ENCODE results near the gene R3HDM4.
"Not testable (repeated sequence)": the region's sequence is repeated elsewhere in the genome, so short reads cannot be mapped to it uniquely, and the experiment has no call there.

Gene R3HDM4

GRCh38 chr19:898663-899062, 14.4 kb downstream of the R3HDM4 start:
- TF ChIP-seq, protein P1, sequence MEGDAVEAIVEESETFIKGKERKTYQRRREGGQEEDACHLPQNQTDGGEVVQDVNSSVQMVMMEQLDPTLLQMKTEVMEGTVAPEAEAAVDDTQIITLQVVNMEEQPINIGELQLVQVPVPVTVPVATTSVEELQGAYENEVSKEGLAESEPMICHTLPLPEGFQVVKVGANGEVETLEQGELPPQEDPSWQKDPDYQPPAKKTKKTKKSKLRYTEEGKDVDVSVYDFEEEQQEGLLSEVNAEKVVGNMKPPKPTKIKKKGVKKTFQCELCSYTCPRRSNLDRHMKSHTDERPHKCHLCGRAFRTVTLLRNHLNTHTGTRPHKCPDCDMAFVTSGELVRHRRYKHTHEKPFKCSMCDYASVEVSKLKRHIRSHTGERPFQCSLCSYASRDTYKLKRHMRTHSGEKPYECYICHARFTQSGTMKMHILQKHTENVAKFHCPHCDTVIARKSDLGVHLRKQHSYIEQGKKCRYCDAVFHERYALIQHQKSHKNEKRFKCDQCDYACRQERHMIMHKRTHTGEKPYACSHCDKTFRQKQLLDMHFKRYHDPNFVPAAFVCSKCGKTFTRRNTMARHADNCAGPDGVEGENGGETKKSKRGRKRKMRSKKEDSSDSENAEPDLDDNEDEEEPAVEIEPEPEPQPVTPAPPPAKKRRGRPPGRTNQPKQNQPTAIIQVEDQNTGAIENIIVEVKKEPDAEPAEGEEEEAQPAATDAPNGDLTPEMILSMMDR (IDR thresholded peaks at IDR 0.05; ENCODE audit: extremely low read depth, missing control alignments) = no peak
- DNase-seq (ENCODE audit: low spot score) = no peak

DNA sequence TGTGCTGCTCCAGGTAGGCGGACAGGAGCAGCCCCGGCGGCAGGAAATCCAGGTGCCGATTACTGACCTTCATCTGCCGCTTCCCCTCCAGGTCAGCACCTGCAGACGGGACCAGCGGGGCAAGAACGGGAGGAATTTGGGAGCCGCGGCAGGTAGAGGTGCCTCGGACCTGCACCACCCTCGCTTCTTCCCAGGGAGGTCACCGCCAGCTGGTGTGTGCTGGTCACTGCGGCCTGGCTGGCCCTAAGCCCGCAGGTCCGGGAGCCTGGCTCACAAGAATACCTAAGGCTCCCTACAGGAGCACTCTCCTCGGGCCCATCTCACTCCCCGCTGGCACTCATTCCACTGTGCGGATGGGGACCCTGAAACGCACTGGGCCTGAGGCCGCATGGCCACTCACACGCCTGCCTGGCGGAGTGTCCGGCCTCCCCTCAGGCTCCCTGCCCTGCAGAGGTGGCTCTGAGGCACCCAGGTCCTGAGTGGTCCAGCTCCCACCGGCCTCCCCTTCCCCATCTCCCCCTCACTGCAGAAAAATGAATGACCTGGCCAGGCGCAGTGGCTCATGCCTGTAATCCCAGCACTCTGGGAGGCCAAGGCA, 15.5 kb downstream of the R3HDM4 start:
- DNase-seq (ENCODE audit: low spot score) = no peak
- TF ChIP-seq, protein P1 (IDR thresholded peaks at IDR 0.05; ENCODE audit: extremely low read depth, missing control alignments) = no peak

DNA sequence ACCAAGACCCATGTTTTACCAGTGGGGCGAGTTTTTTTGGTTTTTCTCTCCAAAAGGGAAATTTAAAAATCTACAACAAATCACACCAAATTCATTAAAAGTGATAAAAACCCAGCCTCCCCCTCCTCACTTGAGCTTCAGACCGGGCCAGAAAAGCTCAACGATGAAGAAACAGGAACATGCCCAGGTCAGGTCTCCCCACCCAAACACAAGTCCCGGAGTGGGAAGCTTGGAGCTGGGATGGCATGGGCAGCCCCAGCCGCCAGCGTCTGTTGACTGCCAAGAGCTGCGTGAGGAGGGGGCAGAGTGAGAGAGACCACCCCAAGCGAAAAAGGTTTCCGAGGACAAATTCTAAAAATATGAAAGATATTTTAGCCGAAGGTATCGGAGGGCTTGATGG, 16.0 kb downstream of the R3HDM4 start:
- TF ChIP-seq, protein P1 (IDR thresholded peaks at IDR 0.05; ENCODE audit: extremely low read depth, missing control alignments) = no peak
- no peak for DNase-seq (ENCODE audit: low spot score)

GRCh38 chr19:896434-896833, 16.6 kb downstream of the R3HDM4 start:
- TF ChIP-seq, protein P1 (IDR thresholded peaks at IDR 0.05; ENCODE audit: extremely low read depth, missing control alignments) = no peak
- DNase-seq (ENCODE audit: low spot score) = no peak

DNA sequence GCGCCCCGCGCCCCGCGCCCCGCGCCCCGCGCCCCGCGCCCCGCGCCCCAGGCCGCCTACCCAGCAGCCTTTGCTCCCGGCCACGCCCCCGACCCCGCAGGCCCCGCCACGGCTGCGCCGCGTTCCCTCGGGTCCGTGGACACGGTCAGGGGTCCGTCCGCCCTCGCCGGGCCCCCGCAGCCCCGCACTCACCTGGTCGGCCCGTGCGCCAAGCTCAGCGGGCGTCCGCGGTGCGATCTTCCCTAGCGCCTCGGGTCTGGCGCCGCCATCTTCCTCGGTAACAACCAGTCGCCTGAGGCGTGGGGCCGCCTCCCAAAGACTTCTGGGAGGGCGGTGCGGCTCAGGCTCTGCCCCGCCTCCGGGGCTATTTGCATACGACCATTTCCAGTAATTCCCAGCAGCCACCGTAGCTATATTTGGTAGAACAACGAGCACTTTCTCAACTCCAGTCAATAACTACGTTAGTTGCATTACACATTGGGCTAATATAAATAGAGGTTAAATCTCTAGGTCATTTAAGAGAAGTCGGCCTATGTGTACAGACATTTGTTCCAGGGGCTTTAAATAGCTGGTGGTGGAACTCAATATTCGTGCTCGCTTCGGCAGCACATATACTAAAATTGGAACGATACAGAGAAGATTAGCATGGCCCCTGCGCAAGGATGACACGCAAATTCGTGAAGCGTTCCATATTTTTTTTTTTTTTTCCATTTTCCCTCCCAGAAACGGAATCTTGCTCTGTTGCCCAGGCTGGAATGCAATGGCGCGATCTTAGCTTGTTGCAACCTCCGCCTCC, 19.9 kb downstream of the R3HDM4 start, which contains the start of the genes MED16 and RNU6-9:
TSS of gene MED16 (minus strand) at position 294 of the 796 bp plus-strand sequence. CDS start 2,056 bp downstream, outside the sequence.
TSS of gene RNU6-9 (plus strand) at position 591 of the 796 bp plus-strand sequence.
- peak; percentile 100 for DNase-seq (ENCODE audit: low spot score)
- TF ChIP-seq, protein P1 (IDR thresholded peaks at IDR 0.05; ENCODE audit: extremely low read depth, missing control alignments) = no peak

DNA sequence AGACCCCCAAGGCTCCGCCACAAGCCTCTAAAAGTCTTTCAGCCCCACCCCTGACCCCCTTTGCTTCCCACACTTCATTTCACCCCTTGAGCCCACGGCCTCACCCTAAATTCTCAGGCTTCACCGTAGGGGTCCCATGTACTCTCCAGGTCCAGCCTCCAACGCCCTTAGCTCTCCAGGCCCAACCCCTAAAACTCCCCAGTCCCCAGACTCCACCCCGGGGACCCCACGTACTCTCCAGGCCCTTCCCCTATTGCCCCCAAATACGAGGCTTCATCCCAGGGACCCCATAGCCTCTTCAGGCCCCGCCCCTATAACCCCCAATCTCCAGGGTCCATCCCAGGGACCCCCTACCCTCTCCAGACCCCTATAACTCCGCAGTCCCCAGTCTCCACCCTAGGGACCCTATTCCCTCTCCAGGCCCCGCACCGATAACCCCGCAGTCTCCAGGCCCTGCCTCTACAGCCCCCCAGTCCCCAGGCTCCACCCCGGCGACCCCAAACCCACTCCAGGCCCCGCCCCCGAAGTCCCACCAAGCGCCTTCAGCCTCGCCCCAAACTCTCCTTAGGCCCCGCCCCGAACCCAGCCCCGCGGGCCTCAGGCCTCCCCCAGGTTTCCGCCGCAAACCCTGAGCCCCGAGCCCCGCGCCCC, 20.7 kb downstream of the R3HDM4 start:
- TF ChIP-seq, protein P1 (IDR thresholded peaks at IDR 0.05; ENCODE audit: extremely low read depth, missing control alignments) = no peak
- peak; percentile 74 for DNase-seq (ENCODE audit: low spot score)

DNA sequence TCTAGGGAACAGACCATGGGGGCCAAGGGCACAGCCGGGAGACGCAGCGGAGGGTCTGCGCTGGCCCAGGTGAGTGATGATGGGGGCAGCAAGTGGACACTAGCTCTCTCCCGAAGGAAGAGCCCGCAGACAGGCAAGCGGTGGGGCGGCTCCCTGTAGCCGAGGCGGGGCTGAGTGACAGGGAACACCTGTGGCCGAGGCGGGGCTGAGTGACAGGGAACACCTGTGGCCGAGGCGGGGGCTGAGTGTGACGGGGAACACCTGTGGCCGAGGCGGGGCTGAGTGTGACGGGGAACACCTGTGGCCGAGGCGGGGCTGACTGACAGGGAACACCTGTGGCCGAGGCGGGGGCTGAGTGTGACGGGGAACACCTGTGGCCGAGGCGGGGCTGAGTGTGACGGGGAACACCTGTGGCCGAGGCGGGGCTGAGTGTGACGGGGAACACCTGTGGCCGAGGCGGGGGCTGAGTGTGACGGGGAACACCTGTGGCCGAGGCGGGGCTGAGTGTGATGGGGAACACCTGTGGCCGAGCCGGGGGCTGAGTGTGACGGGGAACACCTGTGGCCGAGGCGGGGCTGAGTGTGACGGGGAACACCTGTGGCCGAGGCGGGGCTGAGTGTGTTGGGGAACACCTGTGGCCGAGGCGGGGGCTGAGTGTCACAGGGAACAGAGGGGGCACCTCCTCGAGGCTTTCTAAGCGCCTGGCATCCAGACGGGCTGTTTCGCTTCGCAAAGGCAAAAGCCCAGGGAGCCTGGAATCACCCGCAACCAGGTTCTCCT, 21.4 kb downstream of the R3HDM4 start:
- DNase-seq (ENCODE audit: low spot score) = not testable (repeated sequence)

Measured in GM20000 (cell line).